Skeletal muscle satellite cell (primary cell): ENCODE results near the gene LY6G6D. TPM values are rescaled to one million over a fixed set of nuclear protein-coding genes. Genes with fewer than 3 reads are reported as not detected.
A peak's percentile ranks its signal among the peaks of the same experiment; 100 is the strongest.

Source experiments
- H3K27me3 ChIP-seq: 2 replicates; pipeline ENCODE4 v1.7.0; 2013; ENCODE audit warnings: low read length; ENCODE audit not compliant: control insufficient read depth, insufficient read depth
- H3K36me3 ChIP-seq: 2 replicates; pipeline ENCODE4 v1.7.0; 2013; ENCODE audit warnings: mild to moderate bottlenecking, control low read depth, low read length; ENCODE audit not compliant: insufficient read depth
- H3K4me1 ChIP-seq: 2 replicates; pipeline ENCODE4 v1.7.0; 2013; ENCODE audit warnings: low read length; ENCODE audit not compliant: control insufficient read depth, insufficient read depth
- H3K4me2 ChIP-seq: 2 replicates; pipeline ENCODE4 v1.7.0; 2013; ENCODE audit warnings: mild to moderate bottlenecking, low read length
- H3K4me3 ChIP-seq: 2 replicates; pipeline ENCODE4 v1.7.0; 2013; ENCODE audit warnings: low read length
- H3K9ac ChIP-seq: 2 replicates; pipeline ENCODE4 v1.7.0; 2013; ENCODE audit warnings: mild to moderate bottlenecking, low read depth, low read length, moderate library complexity
- H3K9me3 ChIP-seq: replicated peaks from 2 replicates; pipeline ENCODE4 v1.7.0; 2013; ENCODE audit warnings: mild to moderate bottlenecking, control low read depth, low read length
- small RNA-seq: library from RNA; depleted of rRNA; stranded (forward); fragments of <200 nt; gene quantifications from one replicate; pipeline ENCODE3, GENCODE V24; 2012

The LY6G6D gene

GRCh38 chr6:31763619-31763940, 48.4 kb downstream of the LY6G6D start:
- no peaks in the 10 kb centered on the region for H3K27me3 ChIP-seq
- H3K4me3 ChIP-seq: no peak overlapping the region
- peaks cover 17% of the 10 kb centered on the region for H3K36me3 ChIP-seq
- H3K4me1 ChIP-seq: peaks cover 11% of the 10 kb centered on the region
- no peak overlapping the region for H3K4me2 ChIP-seq
- no peaks in the 10 kb centered on the region for H3K9me3 ChIP-seq
- no peak overlapping the region for H3K9ac ChIP-seq

GRCh38 chr6:31764198-31764597, 49.0 kb downstream of the LY6G6D start:
- H3K4me3 ChIP-seq: no peak overlapping the region
- H3K9ac ChIP-seq: no peak overlapping the region
- peaks cover 17% of the 10 kb centered on the region for H3K36me3 ChIP-seq
- no peaks in the 10 kb centered on the region for H3K9me3 ChIP-seq
- H3K4me2 ChIP-seq: no peak overlapping the region
- H3K27me3 ChIP-seq: no peaks in the 10 kb centered on the region
- H3K4me1 ChIP-seq: peaks cover 11% of the 10 kb centered on the region

GRCh38 chr6:31765559-31765909, 50.4 kb downstream of the LY6G6D start:
- no peaks in the 10 kb centered on the region for H3K9me3 ChIP-seq
- no peak overlapping the region for H3K4me3 ChIP-seq
- H3K4me1 ChIP-seq: peaks cover 11% of the 10 kb centered on the region
- peaks cover 10% of the 10 kb centered on the region for H3K36me3 ChIP-seq
- no peaks in the 10 kb centered on the region for H3K27me3 ChIP-seq
- no peak overlapping the region for H3K4me2 ChIP-seq
- no peak overlapping the region for H3K9ac ChIP-seq

- peaks cover 11% of the 10 kb centered on the region for H3K4me1 ChIP-seq
- H3K9me3 ChIP-seq: no peaks in the 10 kb centered on the region
- H3K27me3 ChIP-seq: no peaks in the 10 kb centered on the region
- peak overlapping the region; percentile 55 for H3K4me3 ChIP-seq
- no peak overlapping the region for H3K9ac ChIP-seq
- peak overlapping the region; percentile 73 for H3K4me2 ChIP-seq
- peaks cover 10% of the 10 kb centered on the region for H3K36me3 ChIP-seq
Observed at GRCh38 chr6:31765910-31766794, 51.0 kb downstream of the LY6G6D start.

GRCh38 chr6:31767096-31767645, 52.0 kb downstream of the LY6G6D start:
- no peaks in the 10 kb centered on the region for H3K27me3 ChIP-seq
- peaks cover 3% of the 10 kb centered on the region for H3K36me3 ChIP-seq
- H3K4me2 ChIP-seq: no peak overlapping the region
- no peak overlapping the region for H3K9ac ChIP-seq
- H3K4me1 ChIP-seq: peaks cover 11% of the 10 kb centered on the region
- no peak overlapping the region for H3K4me3 ChIP-seq
- H3K9me3 ChIP-seq: no peaks in the 10 kb centered on the region

Small RNA genes lying within 50 kb of the gene (small RNA-seq; reads per million reads assigned to genes)
- gene LY6G6D (not detected), gene MIR4646 (not detected), gene MSH5-SAPCD1 (not detected), gene RNU6-850P (not detected), gene SAPCD1 (not detected)
